NCI-H1436 (cell line): ENCODE results near the gene ROBO4.

Experiments
- DNase-seq: peaks from one replicate; lab custom pipeline; 2025; lab: John Stamatoyannopoulos, UW

The ROBO4 gene

GRCh38 chr11:124918950-124919349 is 21.3 kb upstream of the ROBO4 start, which contains the start of gene HEPN1:
Gene HEPN1, plus strand, starts transcription at chr11:124919250.
- no peak for DNase-seq

- no peak for DNase-seq
These were observed 19.5 kb upstream of the ROBO4 start for GRCh38 chr11:124917115-124917637.

GRCh38 chr11:124916370-124916710 is 18.7 kb upstream of the ROBO4 start:
- DNase-seq: no peak

- DNase-seq: no peak
These were observed 18.1 kb upstream of the ROBO4 start for GRCh38 chr11:124915541-124916369.

GRCh38 chr11:124902616-124903015 is 5.0 kb upstream of the ROBO4 start:
- DNase-seq: no peak

GRCh38 chr11:124900464-124900863 is 2.8 kb upstream of the ROBO4 start:
- no peak for DNase-seq

GRCh38 chr11:124899383-124900145 is 1.9 kb upstream of the ROBO4 start:
- DNase-seq: no peak

- DNase-seq: no peak
These were observed 1.0 kb upstream of the ROBO4 start for GRCh38 chr11:124898711-124899110.

GRCh38 chr11:124898263-124898680 is 607 bp upstream of the ROBO4 start:
- DNase-seq: no peak

- no peak for DNase-seq
These were observed 759 bp downstream of the ROBO4 start for GRCh38 chr11:124896821-124897391.

GRCh38 chr11:124896071-124896750 is 1.5 kb downstream of the ROBO4 start:
- DNase-seq: no peak

- DNase-seq: no peak
These were observed 2.1 kb downstream of the ROBO4 start for GRCh38 chr11:124895471-124895971.

GRCh38 chr11:124894606-124895430 is 2.8 kb downstream of the ROBO4 start:
- no peak for DNase-seq

GRCh38 chr11:124893781-124894401 is 3.8 kb downstream of the ROBO4 start:
- DNase-seq: no peak

GRCh38 chr11:124892750-124893454 is 4.8 kb downstream of the ROBO4 start:
- no peak for DNase-seq

GRCh38 chr11:124892146-124892545 is 5.5 kb downstream of the ROBO4 start:
- DNase-seq: no peak

- DNase-seq: no peak
These were observed 6.2 kb downstream of the ROBO4 start for GRCh38 chr11:124891373-124891861.

- DNase-seq: no peak
These were observed 6.8 kb downstream of the ROBO4 start for GRCh38 chr11:124890683-124891372.

GRCh38 chr11:124890151-124890550 is 7.5 kb downstream of the ROBO4 start:
- no peak for DNase-seq
